MM.1S (cell line): Measurements from ENCODE around the gene GRIK3.

Experiments used
- DNase-seq: peaks from one replicate; pipeline ENCODE4 v3.0.0-alpha.2; 2015
- H2AFZ ChIP-seq: fragments of 300-600 bp; sonication (generic); 2 replicates; pipeline ENCODE4 v1.6.0; 2016; ENCODE audit warnings: antibody characterized with exemption, low read length
- H3F3A ChIP-seq: fragments of 300-600 bp; sonication (generic); 2 replicates; pipeline ENCODE4 v1.6.1; 2016; ENCODE audit warnings: mild to moderate bottlenecking, antibody characterized with exemption, low read length, moderate library complexity, mixed read lengths; ENCODE audit not compliant: insufficient read depth
- H3K27ac ChIP-seq: fragments of 300-600 bp; sonication (generic); 2 replicates; pipeline ENCODE4 v1.5.1; 2016; ENCODE audit warnings: mild to moderate bottlenecking, low read length
- H3K27me3 ChIP-seq: fragments of 300-600 bp; sonication (generic); replicated peaks from 2 replicates; pipeline ENCODE4 v1.6.0; 2016; ENCODE audit warnings: low read length; ENCODE audit not compliant: insufficient read depth
- H3K36me3 ChIP-seq: fragments of 300-600 bp; sonication (generic); replicated peaks from 2 replicates; pipeline ENCODE4 v1.6.1; 2016; ENCODE audit warnings: mild to moderate bottlenecking, low read length, mixed read lengths; ENCODE audit not compliant: insufficient read depth
- H3K4me1 ChIP-seq: fragments of 300-600 bp; sonication (generic); 2 replicates; pipeline ENCODE4 v1.6.1; 2016; ENCODE audit warnings: low read length, mixed read lengths
- H3K4me2 ChIP-seq: fragments of 300-600 bp; sonication (generic); 2 replicates; pipeline ENCODE4 v1.6.0; 2016; ENCODE audit warnings: low read depth, low read length
- H3K4me3 ChIP-seq: fragments of 300-600 bp; sonication (generic); 2 replicates; pipeline ENCODE4 v1.5.1; 2016; ENCODE audit warnings: low read length, mixed read lengths
- H3K79me2 ChIP-seq: fragments of 300-600 bp; sonication (generic); 2 replicates; pipeline ENCODE4 v1.6.1; 2016; ENCODE audit warnings: mixed run types, low read length, mixed read lengths
- H3K9ac ChIP-seq: fragments of 300-600 bp; sonication (generic); 2 replicates; pipeline ENCODE4 v1.6.1; 2016; ENCODE audit warnings: low read length, mixed read lengths
- H3K9me2 ChIP-seq: fragments of 300-600 bp; sonication (generic); replicated peaks from 2 replicates; pipeline ENCODE4 v1.6.1; 2016; ENCODE audit warnings: mild to moderate bottlenecking, low read length, mixed read lengths; ENCODE audit not compliant: insufficient read depth
- H3K9me3 ChIP-seq: fragments of 300-600 bp; sonication (generic); replicated peaks from 2 replicates; pipeline ENCODE4 v1.6.1; 2016; ENCODE audit warnings: mild to moderate bottlenecking, low read length, mixed read lengths; ENCODE audit not compliant: insufficient read depth
- H4K20me1 ChIP-seq: fragments of 300-600 bp; sonication (generic); 2 replicates; pipeline ENCODE4 v1.6.1; 2016; ENCODE audit warnings: mild to moderate bottlenecking, low read length, moderate library complexity, mixed read lengths; ENCODE audit not compliant: insufficient read depth
- CTCF ChIP-seq: fragments of 300-600 bp; sonication (generic); IDR thresholded peaks from 2 replicates; pipeline ENCODE4 v1.5.1; 2016; ENCODE audit warnings: antibody characterized with exemption, low read length, mixed read lengths
- EZH2 ChIP-seq: fragments of 300-600 bp; sonication (generic); optimal IDR thresholded peaks from 2 replicates; pipeline ENCODE3; 2017; ENCODE audit warnings: low read depth, mild to moderate bottlenecking, antibody characterized with exemption, low read length, mixed read lengths
- EZH2phosphoT487 ChIP-seq: fragments of 300-600 bp; sonication (generic); IDR thresholded peaks from 2 replicates; pipeline ENCODE4 v1.6.1; 2018; ENCODE audit warnings: antibody characterized with exemption, low read length

GRIK3 gene

GRCh38 chr1:37041483-37041882 is 7.2 kb upstream of the GRIK3 start:
- no peaks in the 10 kb centered on the region for H3K79me2 ChIP-seq
- H3K36me3 ChIP-seq: no peaks in the 10 kb centered on the region
- no peak overlapping the region for H3K9ac ChIP-seq
- no peak for DNase-seq
- H3K9me2 ChIP-seq: no peaks in the 10 kb centered on the region
- H3K4me1 ChIP-seq: no peaks in the 10 kb centered on the region
- H3F3A ChIP-seq: no peaks in the 10 kb centered on the region
- H3K27ac ChIP-seq: no peak overlapping the region
- no peak overlapping the region for H3K4me2 ChIP-seq
- H3K9me3 ChIP-seq: no peaks in the 10 kb centered on the region
- no peaks in the 10 kb centered on the region for H4K20me1 ChIP-seq
- H3K27me3 ChIP-seq: peaks cover 89% of the 10 kb centered on the region
- TF ChIP-seq EZH2 (no peak), EZH2phosphoT487 (no peak), CTCF (no peak)
- H2AFZ ChIP-seq: no peak overlapping the region
- H3K4me3 ChIP-seq: no peak overlapping the region

GRCh38 chr1:37040773-37041172 is 6.5 kb upstream of the GRIK3 start:
- H3K79me2 ChIP-seq: no peaks in the 10 kb centered on the region
- H3K9me2 ChIP-seq: no peaks in the 10 kb centered on the region
- H4K20me1 ChIP-seq: no peaks in the 10 kb centered on the region
- peaks cover 91% of the 10 kb centered on the region for H3K27me3 ChIP-seq
- no peak overlapping the region for H3K9ac ChIP-seq
- H3K9me3 ChIP-seq: no peaks in the 10 kb centered on the region
- H3K4me2 ChIP-seq: no peak overlapping the region
- H3K4me3 ChIP-seq: no peak overlapping the region
- DNase-seq: no peak
- H3K27ac ChIP-seq: no peak overlapping the region
- H3K4me1 ChIP-seq: no peaks in the 10 kb centered on the region
- TF ChIP-seq EZH2phosphoT487 (no peak), EZH2 (no peak), CTCF (no peak)
- no peak overlapping the region for H2AFZ ChIP-seq
- no peaks in the 10 kb centered on the region for H3K36me3 ChIP-seq
- H3F3A ChIP-seq: no peaks in the 10 kb centered on the region

- Histone ChIP-seq H3K27me3 (peaks cover 94% of the 10 kb centered on the region), H3K4me2 (no peak overlapping the region), H3K9me3 (no peaks in the 10 kb centered on the region), H3K4me1 (no peaks in the 10 kb centered on the region), H3K36me3 (no peaks in the 10 kb centered on the region), H3K79me2 (no peaks in the 10 kb centered on the region), H3K27ac (no peak overlapping the region), H3F3A (no peaks in the 10 kb centered on the region), H3K4me3 (no peak overlapping the region), H3K9me2 (no peaks in the 10 kb centered on the region), H4K20me1 (no peaks in the 10 kb centered on the region), H2AFZ (no peak overlapping the region), H3K9ac (no peak overlapping the region)
- no peak for TF ChIP-seq CTCF
- no peak for TF ChIP-seq EZH2
- no peak for TF ChIP-seq EZH2phosphoT487
- DNase-seq: no peak
Measured at GRCh38 chr1:37040261-37040660, 5.9 kb upstream of the GRIK3 start.
